NOMO-1 (cell line): Measurements from ENCODE around the gene TCN2.
"Not testable (repeated sequence)": the region's sequence is repeated elsewhere in the genome, so short reads cannot be mapped to it uniquely, and the experiment has no call there.

Experiments used
- DNase-seq, 2 experiments: peaks; one replicate each; lab custom pipeline; 2025; ENCODE audit not compliant: unreplicated experiment in 2 of 2; lab: John Stamatoyannopoulos, UW

Gene TCN2

DNA sequence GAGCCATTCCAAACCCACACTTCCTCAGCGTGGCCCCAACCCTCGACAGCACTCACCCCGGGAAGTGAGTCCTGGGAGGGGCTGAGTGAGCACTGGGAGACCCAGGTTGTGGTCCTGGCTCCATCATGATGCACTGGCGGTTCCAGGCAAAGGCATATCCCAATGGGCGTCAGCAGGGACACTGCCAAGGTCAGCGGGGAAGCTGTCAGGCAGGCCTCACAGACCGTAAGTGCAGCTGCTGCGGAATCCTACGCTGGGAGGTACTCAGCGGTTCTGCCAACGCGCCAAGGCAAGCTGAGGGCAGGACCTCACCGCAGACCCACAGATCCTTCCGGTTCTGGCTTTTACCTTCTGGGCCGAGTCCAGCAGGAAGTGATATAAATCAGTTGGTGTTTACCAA lies 31.1 kb upstream of the TCN2 start:
- no peak for DNase-seq

DNA sequence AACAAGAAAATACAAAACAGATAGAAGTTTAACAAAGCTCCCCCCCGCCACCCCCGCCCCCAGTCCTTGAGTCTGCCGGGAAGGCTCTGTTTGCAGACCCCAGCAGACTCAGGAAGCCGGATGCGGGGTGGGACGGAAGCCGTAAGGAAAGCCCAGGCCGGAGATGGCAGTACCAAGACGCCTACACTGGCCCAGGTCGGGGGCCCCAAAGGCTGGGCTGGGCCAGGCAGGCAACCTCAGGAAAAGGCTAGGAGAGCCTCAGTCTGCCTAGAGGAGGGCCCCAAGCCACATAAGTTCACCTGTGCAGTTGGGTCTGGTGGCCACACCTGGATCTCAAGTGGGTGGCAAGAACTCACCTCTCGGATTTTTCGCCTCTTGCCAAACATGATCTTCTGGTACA lies 28.5 kb upstream of the TCN2 start:
- DNase-seq: no peak

DNA sequence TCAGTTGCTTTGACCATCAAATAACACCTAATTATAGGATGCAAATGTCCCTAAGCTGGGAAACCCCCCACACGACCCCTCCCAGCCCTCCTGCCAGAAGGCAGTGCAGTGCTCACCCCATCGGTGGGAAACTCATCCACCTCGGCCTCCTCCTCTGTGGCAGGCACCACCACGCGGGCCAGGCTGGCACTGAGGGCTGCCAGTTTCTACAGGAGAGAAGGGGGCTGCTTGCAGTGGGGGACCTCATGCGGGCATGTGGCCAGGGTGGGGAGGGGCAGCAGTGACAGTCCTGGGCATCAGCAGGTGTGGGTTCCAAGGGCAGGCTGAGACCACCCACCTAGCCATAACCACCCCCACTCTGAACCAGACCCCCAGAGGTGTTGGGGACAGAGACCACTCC lies 26.1 kb upstream of the TCN2 start:
- no peak for DNase-seq

DNA sequence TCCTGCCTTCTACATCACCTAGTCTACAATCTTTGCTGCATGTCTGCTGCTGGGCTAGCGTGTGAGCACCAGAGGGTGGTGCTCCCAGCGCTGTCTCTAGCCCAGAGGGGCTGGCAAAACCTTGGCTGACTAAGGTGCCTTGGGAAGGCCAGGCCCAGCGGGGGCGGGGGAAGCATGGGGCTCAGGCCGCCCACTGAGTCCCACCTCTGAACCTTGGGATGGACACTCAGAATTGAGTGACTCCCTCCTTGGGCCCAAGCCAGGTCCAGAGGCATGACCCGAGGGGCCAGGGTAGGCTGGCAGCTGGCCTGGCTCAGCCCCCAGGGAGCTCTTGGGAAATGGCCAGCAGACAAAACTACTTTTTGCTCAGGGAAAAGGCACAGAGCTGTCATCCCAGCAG lies 24.9 kb upstream of the TCN2 start:
- no peak for DNase-seq

DNA sequence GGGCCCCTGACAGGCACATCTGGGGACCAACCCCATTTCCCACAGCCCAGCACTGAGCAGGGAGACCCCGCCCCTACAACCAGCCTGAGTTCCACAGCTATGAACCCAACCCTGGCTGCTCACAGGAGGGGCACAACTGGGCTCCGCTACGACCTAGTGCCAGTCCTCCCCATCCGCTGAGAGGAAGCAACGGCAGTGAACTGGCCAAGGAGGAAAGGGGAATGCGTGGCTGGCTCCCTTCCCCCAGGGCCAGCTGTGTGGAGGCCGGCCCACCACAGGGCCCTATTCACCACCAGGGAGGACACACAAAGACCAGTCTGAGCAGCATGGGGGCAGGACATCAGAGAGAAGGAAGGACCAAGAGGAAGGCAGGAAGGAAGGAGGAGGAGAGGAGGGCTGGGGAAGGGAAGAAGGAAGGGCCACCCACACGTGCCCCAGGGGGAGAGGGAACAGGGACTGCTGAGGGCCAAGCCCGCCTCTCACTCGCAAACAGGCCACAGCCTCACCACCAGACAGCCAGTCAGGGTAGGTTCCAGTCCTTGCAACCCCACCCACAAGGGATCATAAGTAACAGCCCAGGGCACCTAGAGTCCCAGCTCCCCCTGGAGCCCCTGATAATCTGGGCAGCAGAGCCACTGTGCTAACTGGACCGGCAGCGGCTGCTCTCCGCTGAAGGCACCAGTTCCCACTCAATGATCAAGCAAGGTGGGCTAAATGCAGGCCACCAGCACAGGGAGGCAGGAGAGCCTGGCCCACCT lies 24.0 kb upstream of the TCN2 start:
- no peak for DNase-seq

DNA sequence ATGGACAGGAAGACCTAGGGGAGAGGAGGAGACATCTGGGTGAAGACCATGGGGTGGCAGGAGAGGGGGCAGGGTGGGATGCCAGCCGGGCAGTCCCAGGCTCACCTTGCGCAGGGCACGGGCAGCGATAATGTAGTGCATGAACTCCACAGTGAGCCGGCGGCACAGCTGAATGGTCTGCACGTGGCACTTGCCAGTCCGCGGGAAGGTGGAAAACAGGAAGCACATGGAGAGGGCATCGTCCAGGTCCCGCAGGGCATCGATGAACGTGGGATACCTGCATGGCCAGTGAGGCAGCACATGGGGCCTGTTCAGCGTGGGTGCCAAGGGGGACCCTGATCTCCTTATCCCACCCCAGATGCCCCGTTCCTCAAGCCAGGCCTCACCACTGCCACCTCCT lies 22.5 kb upstream of the TCN2 start:
- no peak for DNase-seq

DNA sequence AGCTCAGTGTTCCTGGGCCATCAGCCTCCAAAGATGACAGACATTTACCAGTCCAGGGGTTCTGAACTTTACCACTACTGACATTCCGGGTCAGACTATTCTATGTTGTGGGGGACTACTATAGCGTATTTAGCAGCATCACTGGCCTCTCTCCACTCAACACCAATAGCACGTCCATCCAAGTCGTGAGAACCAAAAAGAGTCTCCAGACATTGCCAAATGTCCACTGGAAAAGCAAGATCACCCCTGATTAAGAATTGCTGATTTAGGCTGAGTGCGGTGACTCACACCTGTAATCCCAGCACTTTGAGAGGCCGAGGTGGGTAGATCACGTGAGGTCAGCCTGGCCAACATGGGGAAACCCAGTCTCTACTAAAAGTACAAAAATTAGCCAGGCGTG lies 20.6 kb upstream of the TCN2 start:
- DNase-seq: no peak

DNA sequence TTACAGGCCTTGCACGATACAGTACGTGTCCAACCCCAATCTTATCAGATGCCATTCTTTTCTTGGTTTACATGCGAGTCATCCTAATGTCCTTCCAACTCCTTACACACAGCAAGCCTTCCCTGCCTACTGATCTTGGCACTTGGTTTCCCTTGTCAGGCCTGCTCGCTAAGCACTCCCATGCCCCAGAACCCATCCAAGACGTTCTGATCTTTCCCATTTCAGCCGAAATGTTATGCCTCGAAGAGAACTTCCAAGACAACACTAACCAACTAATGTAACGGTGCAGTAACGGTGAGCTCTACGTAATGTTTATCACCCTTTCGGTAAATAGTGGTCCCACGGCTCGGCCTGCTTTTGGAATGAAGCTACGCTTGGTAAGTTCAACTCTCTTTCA lies 15.8 kb upstream of the TCN2 start:
- no peak for DNase-seq

DNA sequence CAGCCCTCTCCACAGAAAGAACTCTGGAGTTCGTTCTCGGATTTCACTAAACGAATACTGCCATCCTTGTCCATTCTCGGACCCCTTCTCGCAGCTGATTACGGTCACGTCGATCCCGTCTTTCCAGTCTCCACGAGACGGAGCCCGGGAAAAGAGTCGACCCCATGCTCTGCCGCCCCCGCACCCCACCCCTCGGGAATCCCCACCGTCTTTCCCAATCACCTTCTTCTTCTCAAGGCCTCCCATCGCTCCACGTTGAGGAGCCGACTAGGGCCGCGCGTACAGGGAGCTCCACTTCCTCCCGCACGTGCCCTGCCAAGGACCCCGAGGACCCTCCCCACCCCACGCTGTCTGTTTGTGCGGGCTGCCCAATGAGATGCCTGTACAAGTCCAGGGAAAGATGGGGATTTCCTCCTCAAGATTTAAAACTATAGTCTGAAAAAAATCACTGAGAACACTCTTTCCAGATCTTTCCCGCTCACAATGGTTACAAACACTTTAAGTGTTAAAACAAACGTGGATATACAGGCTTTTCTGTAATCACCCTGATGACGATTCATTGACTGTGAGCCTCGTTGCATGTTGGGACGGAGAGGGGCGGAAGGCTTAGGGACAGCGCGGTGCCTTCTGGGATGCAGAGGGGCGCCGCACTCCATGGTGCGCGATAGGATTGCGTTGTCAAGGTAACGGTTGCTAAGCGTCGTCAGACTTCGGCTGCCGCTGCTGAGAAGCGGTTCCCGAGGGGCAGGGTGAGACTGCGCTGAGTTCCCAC lies 15.2 kb upstream of the TCN2 start, which contains the start of gene PES1:
Gene PES1, minus strand, starts transcription at position 323 of the 772 bp plus-strand sequence. Its CDS starts 77 bp downstream, at position 246.
- peak; percentile 92 to 97 for DNase-seq

DNA sequence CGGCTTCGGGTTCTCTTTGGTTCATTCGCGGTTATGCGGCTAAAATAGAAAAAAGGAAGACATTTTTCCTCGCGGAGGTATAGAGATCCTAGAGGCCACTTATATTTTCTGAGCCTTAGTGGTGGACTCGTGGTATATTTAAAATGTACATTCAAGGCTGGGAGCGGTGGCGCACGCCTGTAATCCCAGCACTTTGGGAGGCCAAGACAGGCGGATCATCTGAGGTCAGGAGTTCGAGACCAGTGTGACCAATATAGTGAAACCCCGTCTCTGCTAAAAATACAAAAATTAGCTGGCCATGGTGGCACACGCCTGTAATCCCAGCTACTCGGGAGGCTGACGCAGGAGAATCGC lies 14.6 kb upstream of the TCN2 start:
- DNase-seq: not testable (repeated sequence)

DNA sequence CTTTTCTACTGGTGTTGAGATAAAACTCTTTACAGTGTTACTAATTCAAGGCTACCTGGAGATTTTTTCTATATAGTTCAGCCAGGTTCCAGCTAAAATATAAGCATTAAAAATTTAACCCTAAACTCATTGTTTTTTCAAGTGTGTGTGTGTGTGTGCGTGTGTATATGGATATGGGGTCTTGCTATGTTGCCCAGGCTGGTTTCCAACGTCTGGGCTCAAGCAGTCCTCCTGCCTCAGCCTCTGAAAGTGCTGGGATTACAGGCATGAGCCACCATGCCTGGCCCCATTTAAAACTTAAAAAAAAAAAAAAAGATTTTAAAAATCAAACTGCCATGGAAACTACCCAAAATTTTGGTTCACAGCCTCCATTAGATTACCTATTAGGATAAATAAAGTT lies 10.8 kb upstream of the TCN2 start:
- no peak for DNase-seq

DNA sequence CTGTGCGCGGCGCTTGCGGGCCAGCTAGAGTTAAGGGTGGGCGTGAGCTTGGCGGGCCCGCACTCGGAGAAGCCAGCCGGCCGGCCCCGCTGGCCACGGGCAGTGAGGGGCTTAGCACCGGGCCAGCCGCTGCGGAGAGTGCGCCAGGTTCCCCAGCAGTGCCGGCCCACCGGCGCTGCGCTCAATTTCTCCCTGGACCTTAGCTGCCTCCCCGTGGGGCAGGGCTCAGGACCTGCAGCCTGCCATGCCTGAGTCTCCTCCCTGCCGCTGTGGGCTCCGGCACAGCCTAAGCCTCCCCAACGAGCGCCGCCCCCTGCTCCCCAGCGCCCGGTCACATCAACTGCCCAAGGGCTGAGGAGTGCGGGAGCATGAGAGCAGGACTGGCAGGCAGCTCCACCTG lies 10.1 kb upstream of the TCN2 start:
- DNase-seq: no peak

DNA sequence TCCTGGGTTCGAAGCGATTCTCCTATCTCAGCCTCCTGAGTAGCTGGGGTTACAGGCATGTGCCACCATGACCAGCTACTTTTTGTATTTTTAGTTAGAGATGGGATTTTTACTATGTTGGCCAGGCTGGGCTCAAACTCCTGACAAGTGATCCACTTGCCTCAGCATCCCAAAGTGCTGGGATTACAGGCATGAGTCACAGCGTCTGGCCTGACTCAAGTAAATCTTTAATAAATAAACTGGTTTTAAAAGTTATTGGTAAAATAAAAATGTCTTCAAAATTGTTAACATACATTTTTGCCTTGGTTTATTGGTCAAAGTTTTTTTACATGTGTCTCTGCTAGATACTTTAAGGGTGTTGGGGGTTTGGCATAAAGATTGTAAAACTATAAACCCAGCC lies 8.0 kb upstream of the TCN2 start:
- DNase-seq: no peak

DNA sequence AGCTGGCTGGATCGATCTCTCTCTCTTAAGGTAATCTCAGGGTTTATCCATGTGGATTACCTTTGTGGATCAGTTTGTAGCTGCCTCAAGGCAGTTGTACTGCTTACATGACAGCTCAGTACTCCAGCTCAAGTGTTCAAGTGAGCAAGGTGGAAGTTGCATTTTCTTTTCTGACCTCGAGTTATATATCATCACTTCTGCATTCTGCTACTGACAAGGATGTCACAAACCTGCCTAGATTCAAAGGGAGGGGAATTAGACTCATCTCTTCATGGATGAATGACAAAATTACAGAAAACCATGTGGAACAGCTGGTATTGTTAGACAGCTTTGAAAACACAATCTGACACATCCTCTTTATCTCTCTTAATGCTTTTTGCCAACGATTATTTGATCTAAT lies 6.1 kb upstream of the TCN2 start:
- DNase-seq: peak; percentile 4 to 65

DNA sequence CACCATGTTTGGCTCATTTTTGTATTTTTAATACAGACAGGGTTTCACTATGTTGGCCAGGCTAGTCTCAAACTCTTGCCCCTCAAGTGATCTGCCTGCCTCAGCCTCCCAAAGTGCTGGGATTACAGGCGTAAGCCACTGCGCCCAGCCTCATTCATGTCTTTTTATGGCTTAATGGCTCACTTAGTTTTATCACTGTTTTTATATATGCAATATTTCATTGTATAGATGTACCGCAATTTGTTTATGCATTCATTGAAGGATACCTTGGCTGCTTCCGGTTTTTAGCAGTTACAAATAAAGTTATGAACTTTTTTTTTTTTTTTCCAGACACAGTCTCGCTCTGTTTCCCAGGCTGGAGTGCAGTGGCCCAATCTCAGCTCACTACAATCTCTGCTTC lies 5.5 kb upstream of the TCN2 start:
- DNase-seq: no peak

DNA sequence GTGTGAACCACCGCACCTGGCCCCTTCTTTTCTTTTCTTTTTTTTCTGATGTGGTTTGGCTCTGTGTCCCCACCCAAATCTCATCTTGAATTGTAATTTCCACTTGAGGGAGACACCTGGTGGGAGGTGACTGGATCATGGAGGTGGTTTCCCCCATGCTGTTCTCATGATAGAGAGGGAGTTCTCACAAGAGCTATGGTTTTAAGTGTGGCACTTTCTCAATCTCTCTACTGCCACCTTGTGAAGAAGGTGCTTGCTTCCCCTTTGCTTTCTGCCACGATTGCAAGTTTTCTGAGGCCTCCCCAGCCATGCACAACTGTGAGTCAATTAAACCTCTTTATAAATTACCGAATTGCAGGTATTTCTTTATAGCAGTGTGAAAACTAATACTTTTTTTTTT lies 4.9 kb upstream of the TCN2 start:
- peak; percentile 5 to 49 for DNase-seq

DNA sequence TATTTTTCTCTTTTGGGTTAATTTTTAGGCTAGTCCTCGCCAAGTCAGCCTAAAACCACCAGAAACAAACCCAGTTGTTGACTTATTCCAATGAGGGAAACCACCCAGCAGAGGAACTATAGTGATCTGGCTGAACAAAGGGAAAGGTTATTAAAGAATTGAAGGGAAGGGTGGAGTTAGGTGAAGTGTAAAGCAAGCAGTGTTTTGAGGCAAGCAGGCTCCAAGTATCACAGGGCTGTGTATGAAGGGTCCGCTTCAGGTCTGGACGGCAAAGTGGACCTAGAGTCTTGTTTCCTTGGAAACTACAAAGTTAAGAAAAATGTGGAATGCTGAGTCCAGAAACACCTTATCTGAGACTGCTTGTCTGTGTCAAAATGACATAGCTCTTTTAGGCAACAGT lies 3.2 kb upstream of the TCN2 start:
- DNase-seq: no peak

DNA sequence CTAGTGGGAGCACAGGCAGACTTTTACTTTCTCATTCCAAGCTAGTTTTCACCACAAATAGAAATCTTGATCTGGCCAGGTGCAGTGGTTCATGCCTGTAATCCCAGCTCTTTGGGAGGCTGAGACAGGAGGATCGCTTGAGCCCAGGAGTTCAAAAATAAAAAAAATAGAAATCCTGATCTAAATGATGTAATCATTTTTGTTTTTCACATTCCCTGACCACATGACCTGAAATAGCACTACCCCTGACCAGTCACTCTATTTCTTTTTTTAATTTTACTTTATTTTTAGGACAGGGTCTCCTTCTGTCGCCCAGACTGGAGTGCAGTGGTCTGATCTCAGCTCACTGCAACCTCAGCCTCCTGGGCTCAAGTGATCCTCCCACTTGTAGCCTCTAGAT lies 2.3 kb upstream of the TCN2 start:
- DNase-seq: no peak

DNA sequence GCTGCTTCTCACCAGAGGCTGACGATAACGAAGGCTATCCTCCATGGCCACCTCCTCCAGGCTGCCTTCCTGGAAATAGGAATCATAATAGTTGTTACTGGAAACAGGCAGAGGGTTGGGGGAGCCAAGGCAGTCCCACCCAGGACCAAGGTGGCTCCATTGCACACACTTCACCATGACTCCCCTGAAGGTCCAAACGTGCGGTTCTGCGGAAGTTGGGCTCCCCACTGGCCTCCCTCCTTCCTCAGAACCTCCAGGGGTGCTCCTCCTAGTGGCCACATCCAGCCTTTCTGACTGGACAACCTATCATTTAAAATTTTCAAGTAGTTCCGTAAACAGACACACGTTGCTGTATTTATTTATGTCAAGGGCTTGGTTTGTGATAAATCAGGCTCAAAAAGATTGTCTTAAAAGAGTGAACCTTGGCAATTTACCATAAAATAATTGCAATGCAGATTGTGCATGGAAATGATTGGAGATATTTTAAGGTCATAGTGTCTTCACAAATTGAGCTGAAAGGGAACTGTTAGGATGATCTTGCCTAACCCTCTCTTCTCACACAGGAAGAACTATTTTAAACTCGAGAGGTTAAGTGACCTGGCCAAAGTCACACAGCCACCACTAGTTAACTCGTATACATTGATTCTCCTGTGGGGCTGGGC lies 1.4 kb upstream of the TCN2 start:
- peak; percentile 46 to 71 for DNase-seq

DNA sequence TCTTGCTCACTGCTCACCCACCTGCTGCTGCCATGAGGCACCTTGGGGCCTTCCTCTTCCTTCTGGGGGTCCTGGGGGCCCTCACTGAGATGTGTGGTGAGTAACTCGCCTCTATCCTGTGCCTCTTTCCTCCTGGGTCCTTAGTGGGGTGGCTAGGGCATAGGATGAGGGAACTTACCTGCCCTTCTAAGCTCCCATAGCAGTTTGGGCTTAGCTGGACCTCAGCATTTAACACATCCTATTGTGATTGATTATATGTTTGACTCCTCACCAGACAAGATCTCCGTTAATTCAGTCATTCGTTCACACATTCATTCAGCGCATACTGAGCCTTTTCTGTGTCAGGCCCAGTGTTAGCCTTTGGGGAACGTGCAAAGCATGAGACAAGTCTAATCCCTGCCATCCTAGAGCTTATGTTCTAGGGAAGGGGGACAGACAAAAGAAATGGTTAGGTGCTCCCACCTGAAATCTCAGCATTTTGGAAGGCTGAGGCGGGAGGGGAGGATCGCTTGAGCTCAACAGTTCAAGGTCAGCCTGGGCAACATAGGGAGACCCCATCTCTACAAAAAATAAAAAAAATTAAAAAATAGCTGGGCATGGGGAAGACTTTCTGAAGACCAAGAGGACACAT lies 441 bp downstream of the TCN2 start:
- DNase-seq: no peak

DNA sequence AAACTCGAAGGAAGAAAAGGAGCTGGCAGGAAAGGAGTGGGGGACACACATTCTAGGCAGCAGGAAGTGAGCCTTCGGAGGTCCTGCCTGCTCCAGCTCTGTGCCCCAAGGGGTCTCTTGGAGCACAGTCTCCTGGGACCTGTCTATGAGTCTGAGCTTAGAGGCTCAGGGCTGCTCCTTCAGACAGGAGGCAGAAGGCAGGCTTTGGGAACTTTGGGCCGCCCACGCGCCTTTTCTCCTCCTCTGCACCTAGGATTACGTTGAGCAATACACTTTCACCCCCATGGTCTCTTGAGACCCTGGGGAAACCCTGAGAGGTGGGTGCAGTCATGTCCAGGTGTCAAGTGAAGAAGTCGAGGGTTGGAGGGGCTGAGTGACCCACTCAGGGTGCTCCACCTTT lies 965 bp downstream of the TCN2 start:
- DNase-seq: no peak
